HCT116 (cell line): ENCODE measurements around the gene RET. TPM values are rescaled to one million over a fixed set of nuclear protein-coding genes. Genes with fewer than 3 reads are reported as not detected.

Source experiments
- ATAC-seq: fragments of 200-7000 bp; cut with Tn5 transposase; 2 replicates; pipeline ENCODE4 v1.9.1; 2020; ENCODE audit warnings: mild to moderate bottlenecking, moderate library complexity
- BruUV-seq: library from RNA; stranded (reverse); fragments of 400-500 nt; replicated peaks from 2 replicates; lab custom pipeline; 2021; lab: Mats Ljungman, UMichigan
- CTCF ChIA-PET: fragments of 300-600 bp; sonication (Branson Sonifier 250); formaldehyde crosslinking; loops from one replicate; lab custom pipeline; 2021; ENCODE audit warnings: antibody characterized with exemption; lab: Charles Lee
- POLR2A ChIA-PET: fragments of 300-600, 350-600 bp; sonication (Branson Sonifier 250); formaldehyde crosslinking; loops from one replicate; lab custom pipeline; 2021; ENCODE audit warnings: antibody characterized with exemption; lab: Charles Lee
- RAD21 ChIA-PET, 2 experiments: fragments of 300-600 bp; sonication (Branson Sonifier 250); formaldehyde crosslinking; loops; one replicate each; lab custom pipeline; 2023; ENCODE audit warnings: low total read pairs in 2 of 2; ENCODE audit not compliant: uncharacterized antibody in 2 of 2, unreplicated experiment in 2 of 2, low non-redundant PET in 1 of 2; lab: Charles Lee
- DNase-seq: peaks from one replicate; pipeline ENCODE4 v3.0.0-alpha.2; 2010; ENCODE audit warnings: low read depth, low spot score
- H2AFZ ChIP-seq: fragments of 200-600 bp; shearing (Covaris generic), sonication (generic); 2 replicates; pipeline ENCODE4 v1.6.1; 2017; ENCODE audit warnings: low read depth, mixed run types, mixed read lengths, antibody characterized with exemption, low read length; ENCODE audit not compliant: poor library complexity, severe bottlenecking
- H3K27ac ChIP-seq: 2 replicates; pipeline ENCODE4 v1.5.1; 2012; ENCODE audit warnings: low read depth, low read length
- H3K27me3 ChIP-seq: fragments of 200-600 bp; sonication (generic); 2 replicates; pipeline ENCODE4 v1.6.1; 2016; ENCODE audit warnings: mixed run types, low read length, mixed read lengths; ENCODE audit not compliant: insufficient read depth
- H3K36me3 ChIP-seq, 2 experiments: fragments of 200-500 bp in 1 of 2; fragments of 200-600 bp in 1 of 2; sonication (Bioruptor generic) in 1 of 2; sonication (generic) in 1 of 2; 2 replicates each; pipeline versions ENCODE4 v1.5.1 to v1.6.1; 2014 to 2016; ENCODE audit warnings: low read length in 2 of 2, inconsistent platforms in 1 of 2, mixed read lengths in 1 of 2, mixed run types in 1 of 2; ENCODE audit not compliant: insufficient read depth in 2 of 2, control insufficient read depth in 1 of 2
- H3K4me1 ChIP-seq, 2 experiments: fragments of 200-600 bp in 1 of 2; sonication (generic) in 1 of 2; 2 replicates each; pipeline versions ENCODE4 v1.5.1 to v1.6.1; 2012 to 2017; ENCODE audit warnings: low read length in 2 of 2, inconsistent platforms in 1 of 2, mild to moderate bottlenecking in 1 of 2, mixed read lengths in 1 of 2, mixed run types in 1 of 2, moderate library complexity in 1 of 2; ENCODE audit not compliant: insufficient read depth in 2 of 2, control insufficient read depth in 1 of 2
- H3K4me2 ChIP-seq: fragments of 200-600 bp; sonication (generic); 2 replicates; pipeline ENCODE4 v1.6.1; 2017; ENCODE audit warnings: mixed run types, low read length, mixed read lengths
- H3K4me3 ChIP-seq, 2 experiments: fragments of 200-600 bp in 1 of 2; sonication (generic) in 1 of 2; replicated peaks in 1 of 2; 2 replicates each; pipeline ENCODE4 v1.5.1; 2011 to 2016; ENCODE audit warnings: low read length in 2 of 2, control low read depth in 1 of 2, low read depth in 1 of 2, mild to moderate bottlenecking in 1 of 2, mixed read lengths in 1 of 2, mixed run types in 1 of 2
- H3K79me2 ChIP-seq: fragments of 200-600 bp; sonication (generic); 2 replicates; pipeline ENCODE4 v1.6.1; 2017; ENCODE audit warnings: mild to moderate bottlenecking, mixed run types, low read length, moderate library complexity, mixed read lengths; ENCODE audit not compliant: insufficient read depth
- H3K9ac ChIP-seq: fragments of 200-600 bp; sonication (generic); 2 replicates; pipeline ENCODE4 v1.6.1; 2016; ENCODE audit warnings: low read length, mixed read lengths
- H3K9me2 ChIP-seq: fragments of 200-600 bp; sonication (generic), shearing (Covaris generic); 2 replicates; pipeline ENCODE4 v1.6.1; 2017; ENCODE audit warnings: mixed run types, mild to moderate bottlenecking, moderate library complexity; ENCODE audit not compliant: insufficient read depth
- H3K9me3 ChIP-seq, 2 experiments: fragments of 200-500 bp in 1 of 2; fragments of 200-600 bp in 1 of 2; sonication (Bioruptor generic) in 1 of 2; sonication (generic) in 1 of 2; 2 replicates each; pipeline ENCODE4 v1.6.1; 2014 to 2017; ENCODE audit warnings: low read length in 2 of 2, mixed read lengths in 2 of 2, inconsistent platforms in 1 of 2, low read depth in 1 of 2, mild to moderate bottlenecking in 1 of 2, mixed run types in 1 of 2, moderate library complexity in 1 of 2; ENCODE audit not compliant: control insufficient read depth in 1 of 2, insufficient read depth in 1 of 2
- H4K20me1 ChIP-seq: fragments of 200-600 bp; sonication (generic), shearing (Covaris generic); 2 replicates; pipeline ENCODE4 v1.6.1; 2017; ENCODE audit warnings: mixed run types, mild to moderate bottlenecking, moderate library complexity; ENCODE audit not compliant: insufficient read depth
- CBX3 ChIP-seq: IDR thresholded peaks from 2 replicates; pipeline ENCODE4 v1.6.1; 2012; ENCODE audit warnings: low read depth
- CEBPB ChIP-seq: IDR thresholded peaks from 2 replicates; pipeline ENCODE4 v1.6.1; 2012; ENCODE audit warnings: low read depth
- EZH2 ChIP-seq: fragments of 200-600 bp; sonication (generic); IDR thresholded peaks from 2 replicates; pipeline ENCODE4 v1.6.1; 2017; ENCODE audit warnings: antibody characterized with exemption, mixed run types
- FOSL1 ChIP-seq: IDR thresholded peaks from 2 replicates; pipeline ENCODE4 v1.6.1; 2012; ENCODE audit warnings: low read depth
- JUND ChIP-seq: IDR thresholded peaks from 2 replicates; pipeline ENCODE4 v1.6.1; 2012
- POLR2AphosphoS5 ChIP-seq: IDR thresholded peaks from 2 replicates; pipeline ENCODE4 v1.6.1; 2011; ENCODE audit warnings: mild to moderate bottlenecking, low read depth, low read length, moderate library complexity
- SIN3A ChIP-seq: IDR thresholded peaks from 2 replicates; pipeline ENCODE4 v1.6.1; 2012; ENCODE audit warnings: low read depth
- SP1 ChIP-seq: IDR thresholded peaks from 2 replicates; pipeline ENCODE4 v1.6.1; 2012; ENCODE audit warnings: low read depth
- TCF7L2 ChIP-seq: IDR thresholded peaks from 2 replicates; pipeline ENCODE4 v1.7.0; 2011; ENCODE audit warnings: borderline replicate concordance, inconsistent platforms; ENCODE audit not compliant: insufficient read depth, insufficient read length; ENCODE audit errors: extremely low read depth
- ZFX ChIP-seq: fragments of 450-650 bp; IDR thresholded peaks from 2 replicates; pipeline ENCODE4 v1.6.1; 2017
- intact Hi-C: fragments of 100-400 bp; cut with micrococcal nuclease; formaldehyde crosslinking; loops from 2 replicates; pipeline ENCODE4 v1.10.0; 2022
- total RNA-seq: library from RNA; stranded (reverse); gene quantifications from one replicate; pipeline ENCODE4 v1.2.1, GENCODE V29; 2021; ENCODE audit not compliant: unreplicated experiment
- TF ChIP-seq, protein P1 (sequence below): IDR thresholded peaks from 2 replicates; pipeline ENCODE4 v1.6.1; 2011; ENCODE audit warnings: mild to moderate bottlenecking, low read length, moderate library complexity; ENCODE audit not compliant: insufficient replicate concordance; ENCODE audit errors: extremely low read depth
- TF ChIP-seq, protein P2 (sequence below): IDR thresholded peaks from 2 replicates; pipeline ENCODE4 v1.6.1; 2012
- TF ChIP-seq, protein P3 (sequence below): IDR thresholded peaks from 2 replicates; pipeline ENCODE4 v1.6.1; 2012; ENCODE audit warnings: low read depth
- TF ChIP-seq, protein P4 (sequence below), 3 experiments: fragments of 200-600 bp in 1 of 3; sonication (generic) in 1 of 3; IDR thresholded peaks in 2 of 3; conservative IDR thresholded peaks in 1 of 3; 2 replicates each; pipeline ENCODE4 v1.5.1; 2012 to 2017; ENCODE audit warnings: low read depth in 2 of 3, low read length in 2 of 3, antibody characterized with exemption in 1 of 3, borderline replicate concordance in 1 of 3, control low read depth in 1 of 3, mild to moderate bottlenecking in 1 of 3, mixed read lengths in 1 of 3, mixed run types in 1 of 3, moderate library complexity in 1 of 3; ENCODE audit not compliant: insufficient read depth in 1 of 3
- TF ChIP-seq, protein P5 (sequence below): IDR thresholded peaks from 2 replicates; pipeline ENCODE4 v1.6.1; 2012

The RET gene
- total RNA-seq, 1 experiment from 2014 or later, result 5.9 TPM

DNA sequence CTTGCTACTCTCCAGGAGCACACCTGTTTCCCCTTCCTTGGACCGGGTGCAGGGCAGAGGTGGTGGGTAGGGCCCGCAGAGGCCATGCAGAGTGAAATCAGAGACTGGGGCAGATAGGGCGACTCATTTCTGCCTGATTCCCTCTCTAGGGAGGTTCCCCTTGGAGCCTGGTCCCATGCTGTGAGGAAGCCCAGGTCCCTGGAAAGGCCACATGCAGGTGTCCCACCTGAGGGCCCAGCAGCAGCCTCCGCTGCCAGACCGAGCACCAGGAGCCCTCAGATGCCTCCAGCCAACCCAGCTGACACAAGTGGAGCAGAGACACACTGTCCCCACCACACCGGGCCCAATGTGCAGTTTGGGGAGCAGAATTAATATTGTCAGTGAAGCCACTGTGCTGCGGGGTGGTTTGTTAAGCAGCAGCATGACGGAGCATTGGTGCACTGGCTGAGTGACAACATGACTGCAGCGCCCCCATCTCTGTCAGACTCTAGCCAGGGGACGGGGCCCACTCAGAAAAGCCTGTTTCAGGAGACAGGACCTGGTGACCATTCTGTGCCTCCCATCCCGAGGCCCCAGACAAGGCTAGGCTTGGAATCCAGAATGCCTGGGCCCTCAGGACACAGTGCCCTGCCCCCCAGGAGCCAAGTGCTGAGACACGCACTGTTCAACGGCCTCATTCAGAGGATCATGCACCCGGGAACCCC lies 30.4 kb upstream of the RET start:
- no peaks in the 10 kb centered on the region for H3K79me2 ChIP-seq
- intact Hi-C loops, result no loop called here
- H2AFZ ChIP-seq, result no peak overlapping the region
- peaks cover 13% of the 10 kb centered on the region; the same call in 1 of the 2 replicates for H3K27me3 ChIP-seq
- ATAC-seq (no peak), DNase-seq (no peak)
- ChIA-PET RAD21 (no interaction called here), POLR2A (no interaction called here), CTCF (no interaction called here)
- H3K4me3 ChIP-seq, result no peak overlapping the region
- no peaks in the 10 kb centered on the region for H4K20me1 ChIP-seq
- TF ChIP-seq POLR2AphosphoS5 (no peak), JUND (no peak), FOSL1 (no peak), CEBPB (no peak), ZFX (no peak), CBX3 (no peak), SIN3A (no peak), TCF7L2 (no peak), SP1 (no peak), EZH2 (no peak)
- TF ChIP-seq, protein P1, sequence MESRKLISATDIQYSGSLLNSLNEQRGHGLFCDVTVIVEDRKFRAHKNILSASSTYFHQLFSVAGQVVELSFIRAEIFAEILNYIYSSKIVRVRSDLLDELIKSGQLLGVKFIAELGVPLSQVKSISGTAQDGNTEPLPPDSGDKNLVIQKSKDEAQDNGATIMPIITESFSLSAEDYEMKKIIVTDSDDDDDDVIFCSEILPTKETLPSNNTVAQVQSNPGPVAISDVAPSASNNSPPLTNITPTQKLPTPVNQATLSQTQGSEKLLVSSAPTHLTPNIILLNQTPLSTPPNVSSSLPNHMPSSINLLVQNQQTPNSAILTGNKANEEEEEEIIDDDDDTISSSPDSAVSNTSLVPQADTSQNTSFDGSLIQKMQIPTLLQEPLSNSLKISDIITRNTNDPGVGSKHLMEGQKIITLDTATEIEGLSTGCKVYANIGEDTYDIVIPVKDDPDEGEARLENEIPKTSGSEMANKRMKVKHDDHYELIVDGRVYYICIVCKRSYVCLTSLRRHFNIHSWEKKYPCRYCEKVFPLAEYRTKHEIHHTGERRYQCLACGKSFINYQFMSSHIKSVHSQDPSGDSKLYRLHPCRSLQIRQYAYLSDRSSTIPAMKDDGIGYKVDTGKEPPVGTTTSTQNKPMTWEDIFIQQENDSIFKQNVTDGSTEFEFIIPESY, result no peak
- TF ChIP-seq, protein P2, sequence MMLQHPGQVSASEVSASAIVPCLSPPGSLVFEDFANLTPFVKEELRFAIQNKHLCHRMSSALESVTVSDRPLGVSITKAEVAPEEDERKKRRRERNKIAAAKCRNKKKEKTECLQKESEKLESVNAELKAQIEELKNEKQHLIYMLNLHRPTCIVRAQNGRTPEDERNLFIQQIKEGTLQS, result no peak
- TF ChIP-seq, protein P3, sequence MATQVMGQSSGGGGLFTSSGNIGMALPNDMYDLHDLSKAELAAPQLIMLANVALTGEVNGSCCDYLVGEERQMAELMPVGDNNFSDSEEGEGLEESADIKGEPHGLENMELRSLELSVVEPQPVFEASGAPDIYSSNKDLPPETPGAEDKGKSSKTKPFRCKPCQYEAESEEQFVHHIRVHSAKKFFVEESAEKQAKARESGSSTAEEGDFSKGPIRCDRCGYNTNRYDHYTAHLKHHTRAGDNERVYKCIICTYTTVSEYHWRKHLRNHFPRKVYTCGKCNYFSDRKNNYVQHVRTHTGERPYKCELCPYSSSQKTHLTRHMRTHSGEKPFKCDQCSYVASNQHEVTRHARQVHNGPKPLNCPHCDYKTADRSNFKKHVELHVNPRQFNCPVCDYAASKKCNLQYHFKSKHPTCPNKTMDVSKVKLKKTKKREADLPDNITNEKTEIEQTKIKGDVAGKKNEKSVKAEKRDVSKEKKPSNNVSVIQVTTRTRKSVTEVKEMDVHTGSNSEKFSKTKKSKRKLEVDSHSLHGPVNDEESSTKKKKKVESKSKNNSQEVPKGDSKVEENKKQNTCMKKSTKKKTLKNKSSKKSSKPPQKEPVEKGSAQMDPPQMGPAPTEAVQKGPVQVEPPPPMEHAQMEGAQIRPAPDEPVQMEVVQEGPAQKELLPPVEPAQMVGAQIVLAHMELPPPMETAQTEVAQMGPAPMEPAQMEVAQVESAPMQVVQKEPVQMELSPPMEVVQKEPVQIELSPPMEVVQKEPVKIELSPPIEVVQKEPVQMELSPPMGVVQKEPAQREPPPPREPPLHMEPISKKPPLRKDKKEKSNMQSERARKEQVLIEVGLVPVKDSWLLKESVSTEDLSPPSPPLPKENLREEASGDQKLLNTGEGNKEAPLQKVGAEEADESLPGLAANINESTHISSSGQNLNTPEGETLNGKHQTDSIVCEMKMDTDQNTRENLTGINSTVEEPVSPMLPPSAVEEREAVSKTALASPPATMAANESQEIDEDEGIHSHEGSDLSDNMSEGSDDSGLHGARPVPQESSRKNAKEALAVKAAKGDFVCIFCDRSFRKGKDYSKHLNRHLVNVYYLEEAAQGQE, result no peak
- TF ChIP-seq, protein P4, sequence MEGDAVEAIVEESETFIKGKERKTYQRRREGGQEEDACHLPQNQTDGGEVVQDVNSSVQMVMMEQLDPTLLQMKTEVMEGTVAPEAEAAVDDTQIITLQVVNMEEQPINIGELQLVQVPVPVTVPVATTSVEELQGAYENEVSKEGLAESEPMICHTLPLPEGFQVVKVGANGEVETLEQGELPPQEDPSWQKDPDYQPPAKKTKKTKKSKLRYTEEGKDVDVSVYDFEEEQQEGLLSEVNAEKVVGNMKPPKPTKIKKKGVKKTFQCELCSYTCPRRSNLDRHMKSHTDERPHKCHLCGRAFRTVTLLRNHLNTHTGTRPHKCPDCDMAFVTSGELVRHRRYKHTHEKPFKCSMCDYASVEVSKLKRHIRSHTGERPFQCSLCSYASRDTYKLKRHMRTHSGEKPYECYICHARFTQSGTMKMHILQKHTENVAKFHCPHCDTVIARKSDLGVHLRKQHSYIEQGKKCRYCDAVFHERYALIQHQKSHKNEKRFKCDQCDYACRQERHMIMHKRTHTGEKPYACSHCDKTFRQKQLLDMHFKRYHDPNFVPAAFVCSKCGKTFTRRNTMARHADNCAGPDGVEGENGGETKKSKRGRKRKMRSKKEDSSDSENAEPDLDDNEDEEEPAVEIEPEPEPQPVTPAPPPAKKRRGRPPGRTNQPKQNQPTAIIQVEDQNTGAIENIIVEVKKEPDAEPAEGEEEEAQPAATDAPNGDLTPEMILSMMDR (IDR thresholded peaks at IDR 0.05 in 2 of 3, conservative IDR thresholded peaks at IDR 0.05 in 1 of 3; ENCODE audit: borderline replicate concordance in 1 of 3, insufficient read depth in 1 of 3, low read depth in 2 of 3, low read length in 2 of 3), result no peak
- TF ChIP-seq, protein P5, sequence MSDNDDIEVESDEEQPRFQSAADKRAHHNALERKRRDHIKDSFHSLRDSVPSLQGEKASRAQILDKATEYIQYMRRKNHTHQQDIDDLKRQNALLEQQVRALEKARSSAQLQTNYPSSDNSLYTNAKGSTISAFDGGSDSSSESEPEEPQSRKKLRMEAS, result no peak
- no peak overlapping the region for H3K4me2 ChIP-seq
- BruUV-seq, result no TSS peak
- H3K9me3 ChIP-seq, result no peaks in the 10 kb centered on the region
- H3K9ac ChIP-seq, result no peak overlapping the region
- no peaks in the 10 kb centered on the region for H3K9me2 ChIP-seq
- H3K27ac ChIP-seq, result no peak overlapping the region
- H3K36me3 ChIP-seq, result no peaks in the 10 kb centered on the region
- H3K4me1 ChIP-seq, result no peaks in the 10 kb centered on the region
